Stimulated activated CD4-positive, alpha-beta T cell treated with anti-CD3 and anti-CD28 coated beads, Interleukin-12 subunit alpha, Interleukin-12 subunit beta, amount 100 ng/mL, for 48 hours (primary cell): ENCODE results near the gene JTB.

Source experiments
- DNase-seq, 3 donors: peaks; one replicate each; pipeline ENCODE4 v3.0.0-alpha.2; 2020; ENCODE audit warnings: low read depth in 2 of 3, low spot score in 1 of 3

The JTB gene

GRCh38 chr1:153933955-153934354 lies 43.5 kb downstream of the JTB start:
- no peak for DNase-seq

GRCh38 chr1:153933430-153933829 lies 44.0 kb downstream of the JTB start:
- DNase-seq = no peak

GRCh38 chr1:153932156-153933131 lies 45.0 kb downstream of the JTB start:
- DNase-seq = no peak

GRCh38 chr1:153929981-153930948 lies 47.2 kb downstream of the JTB start:
- DNase-seq = no peak

GRCh38 chr1:153929426-153929825 lies 48.0 kb downstream of the JTB start:
- no peak for DNase-seq

- no peak for DNase-seq
Measured at GRCh38 chr1:153928791-153929341, 48.6 kb downstream of the JTB start.

GRCh38 chr1:153928245-153928644 lies 49.2 kb downstream of the JTB start:
- DNase-seq = no peak

- DNase-seq = no peak
Measured at GRCh38 chr1:153926405-153926804, 51.1 kb downstream of the JTB start.
